ENCODE data around the gene SPDYE3.
"Not testable (repeated sequence)": the region's sequence is repeated elsewhere in the genome, so short reads cannot be mapped to it uniquely, and the experiment has no call there.

SPDYE3 gene

GRCh38 chr7:100287191-100287969 is 20.1 kb upstream of the SPDYE3 start:
- not testable (repeated sequence) for DNase-seq (ENCODE audit: low spot score)

DNA sequence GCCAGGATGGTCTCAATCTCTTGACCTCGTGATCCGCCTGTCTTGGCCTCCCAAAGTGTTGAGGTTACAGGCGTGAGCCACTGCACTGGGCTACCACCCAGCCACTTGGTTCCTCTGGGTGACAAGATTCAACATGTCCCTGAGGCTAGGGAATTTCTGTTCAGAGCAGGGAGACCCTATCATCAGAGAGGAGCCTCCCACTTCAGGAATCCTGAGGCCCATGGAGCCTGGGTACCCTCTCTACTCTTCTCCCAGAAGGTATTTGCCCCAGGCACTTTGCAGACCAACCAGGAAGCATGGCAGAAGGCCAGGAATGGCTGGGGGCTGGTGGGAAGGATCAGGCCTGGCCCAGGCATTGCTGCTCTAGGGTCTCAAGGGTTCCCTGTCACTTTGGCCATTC is 19.2 kb upstream of the SPDYE3 start:
- not testable (repeated sequence) for DNase-seq (ENCODE audit: low spot score)

GRCh38 chr7:100292162-100292561 is 15.3 kb upstream of the SPDYE3 start:
- DNase-seq (ENCODE audit: low spot score) = not testable (repeated sequence)

DNA sequence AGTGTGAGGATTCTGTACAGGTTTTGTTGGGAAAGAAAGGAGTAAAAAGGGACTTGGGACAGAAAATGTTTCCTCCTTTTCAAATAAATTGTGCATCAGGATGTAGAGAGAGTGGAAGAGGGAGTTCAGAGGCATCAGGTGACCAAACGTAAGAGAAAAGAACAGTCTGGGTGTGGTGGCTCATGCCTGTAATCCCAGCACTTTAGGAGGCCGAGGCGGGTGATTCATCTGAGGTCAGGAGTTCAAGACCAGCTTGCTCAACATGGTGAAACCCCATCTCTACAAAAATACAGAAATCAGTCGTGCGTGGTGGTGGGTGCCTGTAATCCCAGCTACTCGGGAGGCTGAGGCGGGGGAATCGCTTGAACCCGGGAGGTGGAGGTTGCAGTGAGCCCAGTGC is 12.2 kb upstream of the SPDYE3 start:
- DNase-seq (ENCODE audit: low spot score) = not testable (repeated sequence)

DNA sequence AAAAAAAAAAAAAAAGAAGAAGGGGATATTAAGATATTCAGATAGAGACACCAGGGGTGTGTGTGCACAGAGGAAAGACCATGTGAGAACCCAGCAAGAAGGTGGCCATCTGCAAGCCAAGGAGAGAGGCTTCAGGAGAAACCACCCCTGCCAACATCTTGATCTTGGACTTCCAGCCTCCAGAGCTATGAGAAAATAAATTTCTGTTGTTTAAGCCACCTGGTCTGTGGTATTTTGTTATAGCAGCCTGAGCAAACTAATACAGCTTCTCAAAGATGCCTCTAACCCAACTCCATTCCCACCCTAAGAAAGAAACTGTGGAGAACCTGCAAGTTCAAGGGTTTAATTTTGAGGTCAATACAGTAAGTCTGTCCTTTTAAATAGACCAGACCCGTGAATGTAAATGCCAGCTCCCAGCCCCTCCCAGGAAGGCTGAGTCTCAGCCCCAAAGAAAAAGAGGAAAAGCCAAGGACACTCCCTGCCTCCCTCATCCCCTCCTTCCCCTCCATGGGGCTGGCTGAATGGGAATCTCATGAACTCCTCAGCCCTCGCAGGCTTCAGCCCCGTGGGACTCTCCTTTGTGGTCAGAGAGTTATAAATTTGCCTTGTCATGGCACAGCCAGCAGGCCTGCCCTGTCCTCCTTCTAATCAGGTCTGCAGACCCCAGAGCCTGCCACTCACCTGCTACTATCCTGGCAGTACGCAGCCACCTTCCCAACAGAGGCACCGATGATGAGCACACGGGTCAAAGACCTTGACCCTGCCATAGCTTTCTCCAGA is 9.5 kb upstream of the SPDYE3 start:
- DNase-seq (ENCODE audit: low spot score) = not testable (repeated sequence)

DNA sequence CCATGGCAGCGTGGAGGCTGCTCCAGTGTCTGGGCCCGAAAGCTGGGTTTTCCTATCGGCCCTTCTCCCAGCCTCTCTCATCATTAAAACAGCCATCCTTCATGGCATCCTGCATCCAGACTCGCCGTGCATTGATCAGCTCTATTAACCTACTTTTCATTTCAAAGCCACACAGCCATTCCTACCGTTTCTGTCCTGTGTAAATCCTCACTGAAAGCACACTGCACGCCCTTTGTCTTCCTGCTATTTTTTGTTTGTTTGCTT is 8.9 kb upstream of the SPDYE3 start:
- not testable (repeated sequence) for DNase-seq (ENCODE audit: low spot score)

DNA sequence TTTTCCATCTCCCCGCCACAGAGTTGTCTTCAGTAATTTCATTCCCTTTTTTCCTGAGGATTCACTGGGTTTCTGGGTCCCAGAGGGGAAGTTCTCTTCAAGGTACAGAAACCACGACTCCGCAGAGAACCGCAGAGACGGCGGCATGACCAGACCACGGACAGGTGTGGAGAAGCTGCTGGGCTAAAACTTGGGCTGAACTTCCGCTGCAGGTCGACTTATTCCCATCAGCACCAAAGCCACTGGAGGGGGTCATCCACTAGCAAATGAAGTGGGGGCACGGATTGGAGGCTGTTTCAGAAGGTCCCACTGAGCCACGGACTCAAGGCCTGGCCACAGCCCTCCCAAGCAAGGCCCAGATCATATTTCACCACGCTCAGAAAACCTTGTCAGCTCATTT is 3.0 kb upstream of the SPDYE3 start:
- DNase-seq (ENCODE audit: low spot score) = not testable (repeated sequence)

DNA sequence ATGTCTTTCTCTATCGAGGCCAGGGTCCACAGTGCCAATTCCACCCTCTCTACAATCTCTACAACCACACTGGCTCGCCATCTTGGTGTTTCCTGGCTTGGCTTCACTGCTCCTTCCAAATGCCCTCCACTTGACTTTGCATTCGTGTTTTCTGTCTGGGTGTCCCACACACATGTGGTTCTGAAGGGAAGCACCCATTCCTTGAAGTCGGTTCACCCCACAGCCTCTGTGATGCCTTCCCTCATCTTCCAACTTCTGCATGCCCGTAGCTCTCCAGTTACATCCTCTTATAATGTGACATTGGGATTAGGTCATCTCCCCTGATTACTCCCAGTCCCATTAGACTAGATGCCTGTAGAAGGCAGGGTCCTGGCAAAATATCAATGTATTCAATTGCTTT is 10.8 kb downstream of the SPDYE3 start:
- not testable (repeated sequence) for DNase-seq (ENCODE audit: low spot score)

DNA sequence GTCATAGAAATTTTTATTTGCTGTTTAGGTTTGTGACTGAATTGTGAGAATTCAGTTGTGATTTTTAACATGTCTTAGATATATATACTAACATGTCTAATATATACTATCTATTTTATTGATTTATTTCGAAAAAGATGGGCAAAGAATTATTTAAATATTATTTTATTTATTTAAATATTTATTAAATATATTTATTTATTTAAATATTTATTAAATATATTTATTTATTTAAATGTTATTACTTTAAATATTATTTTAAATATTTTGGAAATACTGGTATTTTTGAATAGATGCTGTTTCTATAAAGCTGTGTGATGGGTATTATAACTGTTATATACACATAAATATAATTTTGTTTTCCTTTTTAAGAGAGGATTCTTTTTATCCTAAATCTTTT is 14.1 kb downstream of the SPDYE3 start:
- not testable (repeated sequence) for DNase-seq (ENCODE audit: low spot score)

DNA sequence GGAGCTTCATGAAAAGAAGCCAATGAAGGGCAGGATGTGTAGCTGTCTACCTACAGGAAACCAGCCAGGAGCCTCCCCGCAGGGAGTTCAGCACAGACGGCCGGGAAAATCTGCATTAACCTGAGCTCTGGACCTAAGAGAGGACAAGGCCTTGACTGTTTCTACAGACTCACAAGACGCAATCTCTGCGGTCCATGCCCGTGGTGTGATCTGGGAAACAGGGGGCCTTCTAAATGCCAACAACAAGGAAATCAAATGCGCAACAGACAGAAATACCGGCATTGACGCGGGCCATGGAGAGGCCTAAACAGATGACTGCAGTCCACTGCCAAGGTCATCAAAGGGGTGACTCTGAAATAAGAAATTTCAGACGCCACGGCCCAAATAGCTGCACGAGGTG is 16.7 kb downstream of the SPDYE3 start:
- DNase-seq (ENCODE audit: low spot score) = not testable (repeated sequence)

DNA sequence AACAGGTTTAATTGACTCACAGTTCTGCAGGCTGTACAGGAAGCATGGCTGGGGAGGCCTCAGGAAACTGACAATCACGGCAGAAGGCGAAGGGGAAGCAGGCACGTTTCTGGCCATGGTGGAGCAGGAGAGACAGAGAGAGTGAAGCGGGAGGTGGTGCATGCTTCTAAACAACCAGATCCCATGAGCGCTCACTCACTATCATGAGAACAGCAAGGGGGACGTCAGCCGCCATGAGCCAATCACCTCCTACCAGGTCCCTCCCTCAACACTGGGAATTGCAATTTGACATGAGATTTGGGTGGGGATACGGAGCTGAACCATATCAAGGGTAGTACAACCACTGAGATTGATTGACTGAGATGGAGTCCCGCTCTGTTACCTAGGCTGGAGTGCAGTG is 18.2 kb downstream of the SPDYE3 start:
- DNase-seq (ENCODE audit: low spot score) = not testable (repeated sequence)

DNA sequence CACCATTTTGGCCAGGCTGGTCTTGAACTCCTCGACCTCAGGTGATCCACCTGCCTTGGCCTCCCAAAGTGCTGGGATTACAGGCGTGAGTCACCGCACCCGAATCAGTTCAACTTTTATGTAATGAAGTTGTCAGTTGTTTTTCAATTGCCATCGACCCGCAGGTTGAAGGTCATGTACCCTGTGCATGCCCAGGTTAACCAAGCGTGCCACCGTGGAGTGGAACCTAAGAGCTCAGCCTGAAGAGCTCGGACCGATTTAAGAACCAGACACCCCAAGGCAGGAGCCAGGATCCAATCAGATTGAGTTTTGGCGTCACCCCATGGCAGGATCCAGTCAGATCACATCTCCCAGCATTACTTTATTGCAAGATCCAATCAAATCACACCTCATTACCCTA is 19.4 kb downstream of the SPDYE3 start:
- DNase-seq (ENCODE audit: low spot score) = not testable (repeated sequence)

GRCh38 chr7:100335566-100336466 is 28.3 kb downstream of the SPDYE3 start:
- DNase-seq (ENCODE audit: low spot score) = peak; percentile 83

GRCh38 chr7:100338083-100338696 is 30.7 kb downstream of the SPDYE3 start:
- DNase-seq (ENCODE audit: low spot score) = not testable (repeated sequence)

DNA sequence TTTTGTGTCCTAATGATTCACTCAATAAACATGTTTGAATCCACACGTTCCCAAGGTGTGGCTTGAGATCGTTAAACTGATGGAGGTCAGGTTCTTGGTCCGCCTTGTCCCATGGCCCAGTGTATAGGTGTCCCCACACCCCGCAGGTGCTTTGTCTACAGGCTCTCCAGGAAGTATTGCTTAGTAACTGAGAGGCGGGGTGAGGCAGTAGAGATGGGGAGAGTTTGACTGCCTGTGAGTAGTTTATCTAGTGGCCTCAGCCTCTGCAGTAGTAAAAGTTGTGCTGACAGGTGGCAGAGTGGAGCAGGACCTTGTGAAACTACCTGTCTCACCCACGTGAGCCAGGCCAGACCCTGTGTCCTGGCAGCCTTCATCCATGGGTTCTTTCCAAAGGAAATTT is 33.8 kb downstream of the SPDYE3 start:
- not testable (repeated sequence) for DNase-seq (ENCODE audit: low spot score)

DNA sequence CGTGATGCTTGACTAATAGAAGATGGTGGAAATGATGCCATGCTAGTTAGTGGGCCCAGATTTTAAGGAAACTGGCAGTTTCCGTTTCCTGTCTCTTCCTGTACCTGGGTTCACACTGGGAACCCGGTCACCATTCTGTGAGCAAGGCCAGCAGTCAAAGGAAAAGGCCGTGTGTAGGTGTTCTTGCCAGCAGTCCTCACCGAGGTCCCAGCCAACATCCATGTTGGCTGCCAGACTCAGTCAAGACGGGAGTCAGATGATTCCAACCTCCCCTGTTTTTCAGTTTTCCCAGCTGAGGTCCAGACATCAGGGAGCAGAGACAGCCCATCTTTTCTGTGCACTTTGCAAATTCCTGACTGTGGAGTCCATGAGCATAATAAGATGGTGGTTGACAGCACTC is 35.3 kb downstream of the SPDYE3 start:
- DNase-seq (ENCODE audit: low spot score) = no peak

DNA sequence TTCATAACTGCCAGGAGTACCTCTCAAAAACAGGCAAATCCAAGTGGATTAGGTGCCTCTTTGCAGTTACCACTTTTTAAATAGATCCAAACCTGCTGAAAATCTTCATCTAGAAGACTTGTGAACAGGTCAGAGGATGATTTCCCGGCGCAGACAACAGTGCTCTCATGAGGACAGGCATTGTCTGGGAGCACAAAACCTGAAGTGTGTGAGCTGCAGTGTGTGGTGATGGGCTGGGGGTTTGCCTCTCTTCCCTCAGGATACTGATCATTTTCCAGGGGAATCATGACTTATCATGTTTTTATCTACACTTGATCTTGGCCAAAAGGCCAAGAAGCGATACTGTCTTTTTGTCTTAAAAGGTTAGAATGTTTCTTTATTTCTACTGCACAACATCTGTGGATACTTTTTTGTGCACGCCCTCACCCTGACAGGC is 36.6 kb downstream of the SPDYE3 start:
- DNase-seq (ENCODE audit: low spot score) = not testable (repeated sequence)

GRCh38 chr7:100344560-100345287 is 37.2 kb downstream of the SPDYE3 start:
- DNase-seq (ENCODE audit: low spot score) = not testable (repeated sequence)

DNA sequence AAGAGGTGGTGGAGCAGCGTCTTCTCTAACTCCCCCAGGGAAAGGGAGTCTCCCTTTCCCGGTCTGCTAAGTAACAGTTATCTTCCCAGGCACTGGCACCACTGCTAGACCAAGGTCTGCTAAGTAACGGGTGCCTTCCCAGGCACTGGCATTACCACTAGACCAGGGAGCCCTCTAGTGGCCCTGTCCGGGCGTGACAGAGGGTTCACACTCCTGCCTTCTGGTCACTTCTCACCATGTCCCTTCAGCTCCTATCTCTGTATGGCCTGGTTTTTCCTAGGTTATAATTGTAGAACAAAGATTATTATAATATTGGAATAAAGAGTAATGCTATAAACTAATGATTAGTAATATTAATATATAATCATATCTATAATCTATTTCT is 37.8 kb downstream of the SPDYE3 start:
- DNase-seq (ENCODE audit: low spot score) = not testable (repeated sequence)

DNA sequence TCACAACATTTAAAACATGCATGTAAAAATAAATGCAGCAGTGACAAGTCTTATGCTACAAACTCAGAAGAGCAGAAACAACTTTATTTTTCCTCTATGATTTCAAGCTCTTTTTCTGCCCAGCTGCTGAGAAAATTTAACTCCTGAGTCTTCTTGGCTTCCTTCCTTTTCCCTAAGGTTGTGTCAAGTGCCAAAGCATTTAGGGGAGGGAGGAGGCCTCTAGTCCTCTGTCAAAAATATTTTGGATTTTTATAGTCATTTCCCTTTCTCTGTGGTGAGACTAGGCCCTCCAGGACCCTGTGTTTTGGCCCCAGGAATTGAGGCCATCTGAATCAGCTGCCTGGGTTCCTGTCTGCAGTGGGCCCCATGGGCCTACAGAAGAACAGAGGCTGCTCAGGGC is 39.4 kb downstream of the SPDYE3 start:
- DNase-seq (ENCODE audit: low spot score) = no peak

- DNase-seq (ENCODE audit: low spot score) = no peak
Observed at GRCh38 chr7:100348805-100349204, 41.3 kb downstream of the SPDYE3 start.

Data from iPS-NIHi11 (cell line).